Activated naive CD4-positive, alpha-beta T cell treated with Interleukin-2 at 50 U/mL for 16 hours (primary cell): ENCODE measurements around the gene LAMC3.
"Not testable (repeated sequence)": the region's sequence is repeated elsewhere in the genome, so short reads cannot be mapped to it uniquely, and the experiment has no call there.

Source experiments
- DNase-seq: peaks from one replicate; pipeline ENCODE4 v3.0.0-alpha.2; 2020

Gene LAMC3

GRCh38 chr9:131084661-131085369, 75.8 kb downstream of the LAMC3 start:
- DNase-seq: no peak

GRCh38 chr9:131085370-131086122, 76.6 kb downstream of the LAMC3 start:
- DNase-seq: no peak

GRCh38 chr9:131087354-131087893, 78.5 kb downstream of the LAMC3 start:
- no peak for DNase-seq

GRCh38 chr9:131090025-131090787, 81.2 kb downstream of the LAMC3 start:
- no peak for DNase-seq

GRCh38 chr9:131091352-131091992, 82.5 kb downstream of the LAMC3 start:
- DNase-seq: no peak

- DNase-seq: no peak
These were observed 83.1 kb downstream of the LAMC3 start for GRCh38 chr9:131092030-131092429.

- DNase-seq: no peak
These were observed 83.8 kb downstream of the LAMC3 start for GRCh38 chr9:131092548-131093440.

GRCh38 chr9:131094015-131094414, 85.0 kb downstream of the LAMC3 start:
- no peak for DNase-seq

GRCh38 chr9:131094622-131095021, 85.6 kb downstream of the LAMC3 start:
- DNase-seq: no peak

GRCh38 chr9:131095666-131096268, 86.8 kb downstream of the LAMC3 start:
- DNase-seq: no peak

GRCh38 chr9:131096269-131097125, 87.5 kb downstream of the LAMC3 start, which contains the start of gene AIF1L:
TSS of gene AIF1L (plus strand) at chr9:131096531. CDS start at chr9:131096630, 99 bp downstream.
- peak; percentile 8 for DNase-seq

GRCh38 chr9:131097126-131097947, 88.4 kb downstream of the LAMC3 start:
- no peak for DNase-seq

- DNase-seq: no peak
These were observed 88.9 kb downstream of the LAMC3 start for GRCh38 chr9:131097948-131098278.

- no peak for DNase-seq
These were observed 89.6 kb downstream of the LAMC3 start for GRCh38 chr9:131098391-131099101.

- DNase-seq: no peak
These were observed 90.2 kb downstream of the LAMC3 start for GRCh38 chr9:131099102-131099606.

GRCh38 chr9:131099845-131100244, 90.9 kb downstream of the LAMC3 start:
- not testable (repeated sequence) for DNase-seq

- no peak for DNase-seq
These were observed 91.5 kb downstream of the LAMC3 start for GRCh38 chr9:131100445-131100844.

- no peak for DNase-seq
These were observed 92.4 kb downstream of the LAMC3 start for GRCh38 chr9:131101207-131101964.
